Glomerular endothelial cell (primary cell): ENCODE data around the gene SLC50A1. TPM values are rescaled to one million over a fixed set of nuclear protein-coding genes. Genes with fewer than 3 reads are reported as not detected.

Experiments used
- DNase-seq: peaks from one replicate; pipeline ENCODE4 v3.0.0-alpha.2; 2011; ENCODE audit warnings: low read depth, low spot score; ENCODE audit errors: extremely low read depth
- total RNA-seq: library from RNA; depleted of rRNA; stranded (reverse); fragments of >200 nt; gene quantifications from 2 replicates; pipeline ENCODE4 v1.2.3, GENCODE V29; 2015

The SLC50A1 gene
- total RNA-seq, 1 donor from 2014 or later = 21.0 TPM

DNA sequence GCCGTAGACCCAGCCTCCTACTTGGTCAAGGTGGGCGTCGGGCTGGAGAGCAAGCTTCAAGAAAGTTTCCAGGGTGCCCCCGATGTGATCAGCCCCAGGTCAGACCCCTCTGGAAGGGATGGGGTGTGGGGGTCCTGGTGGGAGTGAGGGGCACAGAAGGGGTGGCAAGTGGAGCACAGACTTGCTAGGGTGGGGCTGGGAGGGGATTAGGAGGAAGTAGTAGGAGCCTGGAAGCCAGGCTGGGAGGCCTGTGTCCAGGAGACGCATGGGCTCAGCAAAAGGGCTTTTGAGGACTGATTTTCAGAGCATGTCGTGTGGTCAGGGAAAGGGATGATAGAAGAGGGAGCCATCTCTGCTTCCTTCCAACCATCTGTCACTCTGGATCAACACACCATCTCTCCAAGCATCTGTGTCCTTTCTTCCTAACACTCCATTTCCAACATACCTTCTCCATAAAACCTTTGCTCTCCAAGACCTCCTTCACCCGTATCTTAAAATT is 46.4 kb downstream of the SLC50A1 start:
- DNase-seq = no peak

DNA sequence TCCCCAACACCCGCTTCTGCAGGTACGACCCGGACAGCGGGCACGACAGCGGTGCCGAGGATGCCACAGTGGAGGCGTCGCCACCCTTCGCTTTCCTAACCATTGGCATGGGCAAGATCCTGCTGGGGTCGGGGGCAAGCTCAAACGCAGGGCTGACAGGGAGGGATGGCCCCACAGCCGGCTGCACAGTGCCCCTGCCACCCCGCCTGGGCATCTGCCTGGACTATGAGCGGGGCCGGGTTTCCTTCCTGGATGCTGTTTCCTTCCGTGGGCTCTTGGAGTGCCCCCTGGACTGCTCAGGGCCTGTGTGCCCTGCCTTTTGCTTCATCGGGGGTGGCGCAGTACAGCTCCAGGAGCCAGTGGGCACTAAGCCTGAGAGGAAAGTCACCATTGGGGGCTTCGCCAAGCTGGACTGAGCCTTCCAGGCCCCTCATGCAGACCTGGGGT is 48.1 kb downstream of the SLC50A1 start:
- no peak for DNase-seq

DNA sequence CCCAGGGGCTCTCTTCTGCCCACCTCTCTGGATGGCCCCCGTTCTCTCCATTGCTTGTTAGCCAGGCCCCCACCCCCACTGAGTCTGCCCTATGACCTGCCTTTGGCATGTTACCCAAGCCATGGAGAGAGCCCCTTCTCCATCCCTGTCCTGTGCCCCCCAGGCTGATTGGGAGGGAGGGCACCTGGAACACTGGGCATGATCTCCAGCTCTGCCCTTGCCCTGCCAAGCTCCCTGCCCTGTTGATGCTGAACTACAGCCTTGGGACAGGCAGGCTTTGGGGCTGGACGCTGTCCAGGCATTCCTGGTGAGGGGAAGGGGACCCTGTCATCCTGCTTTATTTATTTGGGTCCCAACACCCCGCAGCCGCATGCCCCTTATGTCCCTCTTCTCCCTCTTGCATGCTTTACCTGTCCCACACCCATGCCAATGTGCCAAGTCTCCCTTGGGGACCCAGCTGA is 48.7 kb downstream of the SLC50A1 start:
- no peak for DNase-seq

DNA sequence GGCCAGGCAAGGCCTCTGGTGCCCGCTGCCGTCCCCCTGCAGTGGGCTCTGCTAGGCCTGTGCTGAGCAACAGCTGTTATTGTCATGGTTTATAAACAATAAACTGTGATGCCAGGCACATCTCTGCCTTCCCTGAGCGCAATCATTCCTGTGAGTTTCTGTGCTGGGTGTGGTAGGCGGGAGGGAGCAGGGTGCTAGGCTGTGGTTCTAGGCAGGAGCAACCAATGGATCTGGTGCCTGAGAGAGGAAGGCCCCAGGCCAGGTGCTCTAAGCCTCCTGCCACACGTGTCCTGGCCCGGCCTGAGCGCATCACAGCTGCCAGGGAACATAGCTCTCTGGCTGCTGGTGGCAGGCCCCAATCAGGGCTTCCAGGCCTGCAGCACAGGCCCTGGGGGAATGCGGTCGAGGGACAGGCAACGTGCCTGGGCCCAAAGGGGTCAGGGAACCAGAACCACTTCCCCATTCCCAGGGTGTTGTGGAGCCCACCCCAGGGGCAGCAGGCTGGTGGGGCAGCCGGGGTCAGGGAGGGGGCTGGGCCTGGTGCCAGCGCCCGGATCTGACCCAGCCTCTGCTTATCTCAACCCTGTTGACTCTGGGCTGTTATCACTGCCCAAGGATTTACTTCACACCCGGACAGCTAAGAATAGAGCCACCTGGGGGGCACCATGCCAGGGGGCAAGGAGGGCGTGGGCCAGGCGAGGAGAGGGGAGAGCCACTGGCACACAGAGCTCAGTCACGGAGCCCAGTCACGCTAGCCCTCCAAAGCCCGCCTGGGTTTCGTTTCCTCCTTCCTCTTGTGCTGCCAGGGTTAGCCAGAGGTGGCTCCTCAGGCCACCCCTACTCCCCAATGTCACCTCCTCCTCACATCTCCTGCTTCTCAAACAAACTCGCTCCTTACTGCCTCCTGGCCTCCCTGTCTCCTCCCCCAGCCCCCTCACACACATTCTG is 49.5 kb downstream of the SLC50A1 start:
- no peak for DNase-seq

DNA sequence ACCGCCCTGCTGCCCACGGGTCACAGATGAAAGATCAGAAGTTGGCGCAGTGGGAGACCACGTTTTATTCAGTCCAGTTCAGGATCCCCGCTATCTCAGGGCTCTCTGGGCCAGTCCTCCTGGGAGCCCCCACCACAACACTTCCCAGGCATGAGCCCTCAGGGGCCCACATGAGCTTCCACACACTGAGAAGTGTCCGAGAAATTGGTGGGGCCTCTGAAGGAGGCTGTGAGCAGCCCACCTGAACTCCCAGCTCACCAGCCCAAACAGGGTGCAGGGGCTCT is 50.1 kb downstream of the SLC50A1 start:
- no peak for DNase-seq

DNA sequence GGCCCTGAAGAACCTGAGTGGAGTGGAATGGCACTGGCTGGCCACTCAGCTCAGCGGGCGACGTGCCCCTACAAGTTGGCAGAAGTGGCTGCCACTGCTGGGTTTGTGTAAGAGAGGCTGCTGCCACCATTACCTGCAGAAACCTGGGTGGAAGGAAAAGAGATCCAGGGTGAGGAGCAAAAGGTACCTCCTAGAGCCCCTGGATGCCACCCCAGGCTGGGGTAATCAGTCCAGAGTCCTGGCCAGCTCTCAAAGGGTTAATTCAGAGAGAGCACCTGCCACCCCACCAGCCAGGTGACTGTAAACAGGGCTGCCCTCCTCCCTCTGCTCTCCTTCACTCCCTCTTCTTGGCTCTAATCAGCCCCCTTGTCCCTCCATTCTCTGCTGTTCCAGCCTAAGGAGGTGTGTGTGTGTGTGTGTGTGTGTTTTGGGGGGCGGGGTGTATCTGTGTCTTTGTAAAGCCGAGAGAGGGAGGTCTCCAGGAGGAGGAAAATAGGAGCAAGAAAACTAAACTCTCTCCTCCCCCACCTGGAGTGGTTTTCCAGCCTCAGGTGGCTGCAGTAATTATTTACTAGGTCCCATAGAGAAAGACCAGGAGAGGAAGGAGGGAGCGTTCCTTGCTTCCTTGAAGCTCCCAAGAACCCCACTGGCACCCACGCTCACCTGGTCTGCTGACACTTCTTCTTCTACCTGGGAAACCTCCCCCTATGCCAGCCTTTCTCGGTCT is 50.6 kb downstream of the SLC50A1 start:
- no peak for DNase-seq

DNA sequence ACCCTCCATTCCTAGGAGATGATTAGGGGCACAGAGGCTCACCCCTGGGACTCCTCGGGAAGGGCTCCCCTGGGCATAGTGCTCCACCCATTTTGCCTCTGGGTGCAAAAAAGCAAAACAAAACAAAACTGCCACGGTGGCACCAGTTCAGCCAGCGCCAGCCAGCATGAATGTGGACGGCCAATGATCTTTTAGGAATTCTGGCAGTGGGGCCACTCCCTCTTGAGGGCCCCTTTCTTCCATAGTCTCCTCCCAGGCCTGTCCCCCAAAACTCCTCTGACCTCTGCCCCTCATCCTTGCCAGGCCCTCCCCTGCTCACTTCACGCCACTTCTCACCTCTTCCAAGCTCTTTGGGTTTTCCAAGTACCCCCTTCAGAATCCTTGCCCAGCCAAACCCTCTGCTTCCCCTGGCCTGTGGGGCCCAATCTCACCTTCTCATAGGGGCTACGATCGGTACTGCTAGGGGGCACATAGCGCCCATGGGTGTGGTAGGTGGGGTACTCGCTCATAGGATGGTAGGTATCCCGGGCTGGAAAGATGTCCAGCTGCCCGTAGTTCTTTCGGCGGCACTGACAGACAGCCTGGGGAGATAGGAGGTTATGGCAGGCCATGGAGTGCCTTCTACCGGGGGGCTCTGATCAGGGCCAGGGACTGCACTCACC is 51.3 kb downstream of the SLC50A1 start:
- DNase-seq = no peak

DNA sequence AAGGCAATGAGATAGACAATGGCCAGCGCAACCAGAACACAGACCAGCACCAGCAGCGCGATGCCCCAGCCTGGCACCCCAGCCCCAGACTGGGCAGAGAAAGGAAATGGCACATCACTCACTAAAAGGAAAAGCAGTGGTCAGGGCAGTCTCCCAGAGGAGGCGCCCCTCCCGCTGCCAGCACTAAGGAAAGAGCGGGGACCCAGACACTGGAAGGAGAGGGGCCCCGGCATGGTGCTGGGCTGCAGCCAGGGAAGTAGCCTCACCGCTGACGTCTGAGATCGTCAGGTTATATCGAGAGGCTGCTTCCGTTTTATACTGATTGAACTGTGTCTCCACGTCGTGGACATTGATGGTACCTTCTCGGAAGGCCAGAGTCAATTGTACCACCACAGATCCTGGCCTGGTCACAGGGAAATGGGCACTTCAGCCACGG is 51.8 kb downstream of the SLC50A1 start:
- no peak for DNase-seq

DNA sequence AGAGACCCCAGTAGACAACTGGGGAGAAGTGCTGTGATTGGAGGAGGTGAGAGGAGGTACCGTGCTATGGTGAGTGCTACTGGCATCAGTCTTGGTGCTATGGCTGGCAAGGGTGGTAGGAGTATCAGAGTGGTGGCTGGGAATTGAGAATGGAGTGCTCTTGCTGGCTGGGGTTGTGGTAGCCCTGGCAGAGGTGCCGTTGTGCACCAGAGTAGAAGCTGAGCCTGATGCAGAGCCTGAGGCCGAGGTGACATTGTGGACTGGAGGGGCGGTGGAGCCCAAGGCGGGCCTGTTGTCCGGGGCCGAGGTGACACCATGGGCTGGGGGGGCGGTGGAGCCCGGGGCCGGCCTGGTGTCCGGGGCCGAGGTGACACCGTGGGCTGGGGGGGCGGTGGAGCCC is 52.6 kb downstream of the SLC50A1 start:
- no peak for DNase-seq

Other genes with a start within 250 kb of the SLC50A1 start
- gene PMVK, start 199.1 kb upstream of the SLC50A1 start, total RNA-seq = 8.1 and 11.6 TPM in 2 replicates
- 108 and 115 TPM in 2 replicates for gene PBXIP1, start 179.8 kb upstream of the SLC50A1 start, total RNA-seq
- gene PYGO2, start 174.1 kb upstream of the SLC50A1 start, total RNA-seq = 17.5 and 20.9 TPM in 2 replicates
- gene SHC1, start 165.1 kb upstream of the SLC50A1 start, total RNA-seq = 300 and 313 TPM in 2 replicates
- 37.8 and 57.8 TPM in 2 replicates for gene CKS1B, start 161.2 kb upstream of the SLC50A1 start, total RNA-seq
- gene FLAD1, start 152.5 kb upstream of the SLC50A1 start, total RNA-seq = 31.2 and 33.7 TPM in 2 replicates
- not detected in 2 replicates for gene LENEP, start 142.3 kb upstream of the SLC50A1 start, total RNA-seq
- 19.3 and 23.6 TPM in 2 replicates for gene ZBTB7B, start 133.1 kb upstream of the SLC50A1 start, total RNA-seq
- gene DCST2, start 102.1 kb upstream of the SLC50A1 start, total RNA-seq = 0.12 TPM in 1 of 2 replicates, not detected in the other
- gene DCST1, start 102.0 kb upstream of the SLC50A1 start, total RNA-seq = not detected in 2 replicates
- 405 and 619 TPM in 2 replicates for gene ADAM15, start 84.5 kb upstream of the SLC50A1 start, total RNA-seq
- 19.2 and 25.1 TPM in 2 replicates for gene EFNA4, start 72.1 kb upstream of the SLC50A1 start, total RNA-seq
- 1.5 and 4.0 TPM in 2 replicates for gene EFNA3, start 57.0 kb upstream of the SLC50A1 start, total RNA-seq
- gene EFNA1, start 8.0 kb upstream of the SLC50A1 start, total RNA-seq = 77.9 and 195 TPM in 2 replicates
- 41.0 and 45.0 TPM in 2 replicates for gene DPM3, start 4.7 kb downstream of the SLC50A1 start, total RNA-seq
- 121 and 150 TPM in 2 replicates for gene KRTCAP2, start 37.5 kb downstream of the SLC50A1 start, total RNA-seq
- gene TRIM46, start 38.0 kb downstream of the SLC50A1 start, total RNA-seq = 9.9 and 11.8 TPM in 2 replicates
- 12.5 and 18.2 TPM in 2 replicates for gene THBS3, start 72.0 kb downstream of the SLC50A1 start, total RNA-seq
- 44.3 and 45.6 TPM in 2 replicates for gene MTX1, start 72.8 kb downstream of the SLC50A1 start, total RNA-seq
- 26.5 and 46.3 TPM in 2 replicates for gene ENTREP3, start 119.6 kb downstream of the SLC50A1 start, total RNA-seq
- gene SCAMP3, start 126.5 kb downstream of the SLC50A1 start, total RNA-seq = 79.2 and 128 TPM in 2 replicates
- 30.2 and 36.1 TPM in 2 replicates for gene CLK2, start 137.7 kb downstream of the SLC50A1 start, total RNA-seq
- 0.19 and 1.3 TPM in 2 replicates for gene HCN3, start 141.6 kb downstream of the SLC50A1 start, total RNA-seq
- not detected in 2 replicates for gene PKLR, start 165.6 kb downstream of the SLC50A1 start, total RNA-seq
- gene FDPS, start 173.0 kb downstream of the SLC50A1 start, total RNA-seq = 319 and 345 TPM in 2 replicates
- 22.3 and 33.1 TPM in 2 replicates for gene RUSC1, start 185.0 kb downstream of the SLC50A1 start, total RNA-seq